Tibial artery (tissue), 4 donors: ENCODE measurements around the gene ZSCAN5C.

Experiments
- DNase-seq, 2 donors: peaks; one replicate each; pipeline ENCODE4 v3.0.0-alpha.2; 2019
- H3K27ac ChIP-seq, 2 donors: fragments of 200-600 bp; sonication (generic) in 1 of 2; 1 replicate in 1 of 2; 2 replicates in 1 of 2; pipeline ENCODE4 v1.5.1; 2018 to 2019; ENCODE audit warnings: mild to moderate bottlenecking in 1 of 2
- H3K27me3 ChIP-seq, 2 donors: fragments of 200-600 bp; sonication (generic) in 1 of 2; one replicate each; pipeline versions ENCODE4 v1.5.1 to v1.6.0; 2016 to 2019
- H3K36me3 ChIP-seq, 3 donors: fragments of 200-600 bp; sonication (generic) in 2 of 3; one replicate each; pipeline ENCODE4 v1.5.1; 2016 to 2019; ENCODE audit warnings: mild to moderate bottlenecking in 2 of 3
- H3K4me1 ChIP-seq, 4 donors: fragments of 200-600 bp; sonication (generic) in 2 of 4; 1 replicate in 3 of 4; 2 replicates in 1 of 4; pipeline ENCODE4 v1.5.1; 2016 to 2019
- H3K4me3 ChIP-seq, 2 donors: fragments of 200-600 bp; sonication (generic) in 1 of 2; 1 replicate in 1 of 2; 2 replicates in 1 of 2; pipeline ENCODE4 v1.5.1; 2018 to 2019; ENCODE audit warnings: mild to moderate bottlenecking in 2 of 2
- H3K9me3 ChIP-seq, 3 donors: fragments of 200-600 bp; sonication (generic) in 1 of 3; one replicate each; pipeline ENCODE4 v1.5.1; 2016 to 2019
- intact Hi-C: fragments of 100-400 bp; cut with DNase I; formaldehyde crosslinking; loops from one replicate; pipeline ENCODE4 v1.15.0; 2023; ENCODE audit warnings: low total_unique reads
- TF ChIP-seq, protein P1 (sequence below), 2 experiments: fragments of 200-600 bp in 1 of 2; fragments of 450-650 bp in 1 of 2; IDR thresholded peaks; one replicate each; pipeline ENCODE4 v1.5.1; 2017 to 2019; ENCODE audit warnings: antibody characterized with exemption in 2 of 2, mild to moderate bottlenecking in 1 of 2, moderate library complexity in 1 of 2

The ZSCAN5C gene, protein sequence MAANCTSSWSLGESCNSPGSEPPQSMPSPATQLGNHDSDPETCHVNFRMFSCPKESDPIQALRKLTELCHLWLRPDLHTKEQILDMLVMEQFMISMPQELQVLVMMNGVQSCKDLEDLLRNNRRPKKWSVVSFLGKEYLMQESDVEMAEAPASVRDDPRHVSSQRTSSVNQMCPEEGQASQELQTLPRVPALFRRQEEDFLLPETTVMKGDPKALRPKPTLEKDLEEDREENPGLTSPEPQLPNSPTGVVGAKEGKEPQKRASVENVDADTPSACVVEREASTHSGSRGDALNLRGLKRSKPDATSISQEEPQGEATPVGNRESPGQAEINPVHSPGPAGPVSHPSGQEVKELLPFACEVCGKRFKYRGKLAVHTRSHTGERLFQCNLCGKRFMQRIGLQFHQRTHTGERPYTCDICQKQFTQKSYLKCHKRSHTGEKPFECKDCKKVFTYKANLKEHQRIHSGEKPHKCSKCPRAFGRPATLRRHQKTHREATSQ

DNA sequence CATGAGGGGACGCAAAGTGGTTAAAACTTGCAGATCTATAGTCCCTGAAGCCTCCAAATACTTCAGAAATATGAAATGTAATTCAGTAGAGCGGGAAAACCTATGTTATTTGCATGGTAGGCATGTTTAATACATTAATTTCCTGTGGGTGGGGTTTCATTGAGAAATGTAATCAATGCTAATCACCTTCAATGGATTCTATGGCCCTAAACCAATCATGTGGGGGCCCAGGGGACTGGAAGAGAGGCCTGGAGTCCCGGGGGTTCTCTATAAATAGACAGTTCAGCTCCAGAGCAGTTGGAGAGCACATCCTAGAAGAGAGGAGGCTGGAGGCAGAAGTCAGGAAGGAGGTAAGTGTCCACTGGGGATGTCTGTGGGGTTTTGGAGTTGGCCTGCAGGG lies at the start of gene ZSCAN5C:
Gene ZSCAN5C (plus strand): TSS at position 301 of the 400 bp plus-strand sequence. CDS start 3,641 bp downstream, outside the sequence.
- TF ChIP-seq, protein P1, sequence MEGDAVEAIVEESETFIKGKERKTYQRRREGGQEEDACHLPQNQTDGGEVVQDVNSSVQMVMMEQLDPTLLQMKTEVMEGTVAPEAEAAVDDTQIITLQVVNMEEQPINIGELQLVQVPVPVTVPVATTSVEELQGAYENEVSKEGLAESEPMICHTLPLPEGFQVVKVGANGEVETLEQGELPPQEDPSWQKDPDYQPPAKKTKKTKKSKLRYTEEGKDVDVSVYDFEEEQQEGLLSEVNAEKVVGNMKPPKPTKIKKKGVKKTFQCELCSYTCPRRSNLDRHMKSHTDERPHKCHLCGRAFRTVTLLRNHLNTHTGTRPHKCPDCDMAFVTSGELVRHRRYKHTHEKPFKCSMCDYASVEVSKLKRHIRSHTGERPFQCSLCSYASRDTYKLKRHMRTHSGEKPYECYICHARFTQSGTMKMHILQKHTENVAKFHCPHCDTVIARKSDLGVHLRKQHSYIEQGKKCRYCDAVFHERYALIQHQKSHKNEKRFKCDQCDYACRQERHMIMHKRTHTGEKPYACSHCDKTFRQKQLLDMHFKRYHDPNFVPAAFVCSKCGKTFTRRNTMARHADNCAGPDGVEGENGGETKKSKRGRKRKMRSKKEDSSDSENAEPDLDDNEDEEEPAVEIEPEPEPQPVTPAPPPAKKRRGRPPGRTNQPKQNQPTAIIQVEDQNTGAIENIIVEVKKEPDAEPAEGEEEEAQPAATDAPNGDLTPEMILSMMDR (IDR thresholded peaks at IDR 0.05), result no peak
- no peak for DNase-seq
- H3K27me3 ChIP-seq, result no peaks in the 10 kb centered on the region
- H3K9me3 ChIP-seq, result no peaks in the 10 kb centered on the region
- H3K27ac ChIP-seq, result no peak within 1 kb of the TSS
- H3K36me3 ChIP-seq, result no peaks in the 10 kb centered on the region
- intact Hi-C loops, result no loop called here
- H3K4me1 ChIP-seq, result no peaks in the 10 kb centered on the region
- no peak within 1 kb of the TSS for H3K4me3 ChIP-seq

DNA sequence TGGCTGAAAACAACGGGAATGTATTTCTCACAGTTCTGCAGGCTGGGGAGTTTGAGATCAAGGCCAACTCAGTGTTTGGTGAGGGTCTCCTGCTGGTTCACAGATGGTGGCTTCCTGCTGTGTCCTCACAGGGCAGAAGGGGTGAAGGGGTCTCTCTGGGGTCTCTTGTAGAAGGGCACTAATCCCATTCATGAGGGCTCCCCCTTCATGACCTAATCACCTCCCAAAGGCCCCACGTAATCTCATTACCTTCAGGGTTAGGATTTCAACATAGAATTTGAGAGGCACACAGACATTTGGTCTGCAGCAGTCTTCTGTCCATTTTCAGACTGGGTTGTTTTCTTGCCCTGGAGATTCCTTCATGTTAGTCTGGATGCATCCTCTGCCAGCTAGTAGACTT lies 49.4 kb upstream of the ZSCAN5C start:
- Histone ChIP-seq H3K4me3 (no peak overlapping the region), H3K36me3 (peaks cover 15 to 65% (median 49%) of the 10 kb centered on the region in 3 donors), H3K27ac (no peak overlapping the region), H3K4me1 (no peaks in the 10 kb centered on the region), H3K27me3 (no peaks in the 10 kb centered on the region), H3K9me3 (no peaks in the 10 kb centered on the region)
- intact Hi-C loops, result no loop called here
- TF ChIP-seq, protein P1 (IDR thresholded peaks at IDR 0.05), result no peak
- no peak for DNase-seq

DNA sequence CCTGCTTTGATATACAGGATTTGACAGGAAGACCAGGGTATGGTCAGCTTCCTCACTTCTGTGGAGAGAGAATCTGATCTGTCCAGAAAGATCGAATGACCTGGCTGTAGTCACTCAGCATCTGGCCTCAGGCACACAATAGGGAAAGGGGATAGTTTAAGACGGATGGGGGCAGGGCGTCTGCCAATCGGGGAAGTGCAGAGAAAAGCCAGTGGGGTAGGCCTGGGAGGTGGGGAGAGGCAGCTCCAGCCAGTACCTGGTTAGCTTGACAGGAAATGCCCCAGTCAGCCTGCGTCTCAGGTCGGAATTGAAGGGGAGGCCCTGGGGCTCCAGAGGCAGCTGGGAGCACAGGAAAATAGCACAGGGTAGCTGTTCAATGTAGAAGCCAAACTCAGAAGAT lies 48.6 kb upstream of the ZSCAN5C start:
- Histone ChIP-seq H3K4me1 (no peaks in the 10 kb centered on the region), H3K36me3 (peaks cover 12 to 65% (median 46%) of the 10 kb centered on the region in 3 donors), H3K27me3 (no peaks in the 10 kb centered on the region), H3K9me3 (no peaks in the 10 kb centered on the region), H3K27ac (no peak overlapping the region), H3K4me3 (no peak overlapping the region)
- intact Hi-C loops, result no loop called here
- DNase-seq, result no peak
- TF ChIP-seq, protein P1 (IDR thresholded peaks at IDR 0.05), result no peak

GRCh38 chr19:56155124-56155687 lies 46.9 kb upstream of the ZSCAN5C start:
- Histone ChIP-seq H3K27ac (no peak overlapping the region), H3K9me3 (no peaks in the 10 kb centered on the region), H3K4me1 (no peaks in the 10 kb centered on the region), H3K27me3 (no peaks in the 10 kb centered on the region), H3K36me3 (peaks cover 23 to 67% (median 49%) of the 10 kb centered on the region in 3 donors), H3K4me3 (no peak overlapping the region)
- TF ChIP-seq, protein P1 (IDR thresholded peaks at IDR 0.05), result no peak
- no peak for DNase-seq
- intact Hi-C loops, result no loop called here

DNA sequence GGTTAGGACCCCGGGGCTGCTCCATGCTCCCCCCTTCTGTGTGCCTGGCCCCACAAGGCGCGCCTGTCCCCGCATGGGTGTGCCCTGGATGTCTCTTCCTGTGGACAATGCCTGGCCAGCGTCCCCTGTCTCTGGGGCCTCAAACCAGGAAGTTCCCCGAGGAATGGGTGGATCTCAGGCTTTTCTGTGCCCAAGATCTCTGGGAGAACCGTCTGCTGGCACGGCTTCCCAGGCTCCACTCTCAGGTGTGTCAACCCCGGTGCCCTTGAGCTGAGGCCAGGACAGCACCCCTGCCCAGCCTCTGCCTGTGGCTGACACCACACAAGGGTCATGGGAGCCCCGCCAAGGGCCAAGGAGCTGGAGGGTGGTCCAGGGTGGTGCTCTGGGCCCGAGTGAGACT lies 45.3 kb upstream of the ZSCAN5C start:
- Histone ChIP-seq H3K4me3 (no peak overlapping the region), H3K27me3 (no peaks in the 10 kb centered on the region), H3K9me3 (no peaks in the 10 kb centered on the region), H3K4me1 (no peaks in the 10 kb centered on the region), H3K36me3 (peaks cover 31 to 81% (median 60%) of the 10 kb centered on the region in 3 donors), H3K27ac (no peak overlapping the region)
- no peak for DNase-seq
- TF ChIP-seq, protein P1 (IDR thresholded peaks at IDR 0.05), result no peak
- intact Hi-C loops, result no loop called here
